SK-N-SH treated with all-trans-retinoic acid at 6 μM for 48 hours (cell line): ENCODE data around the gene UBE4B.
"Not testable (repeated sequence)": the region's sequence is repeated elsewhere in the genome, so short reads cannot be mapped to it uniquely, and the experiment has no call there.

Experiments used
- ISL1 ChIP-seq: fragments of 250-450 bp; sonication (Bioruptor Pico); IDR thresholded peaks from 2 replicates; pipeline ENCODE4 v2.1.2; 2022; ENCODE audit warnings: mild to moderate bottlenecking, moderate library complexity
- TCF4 ChIP-seq: fragments of 250-450 bp; sonication (Bioruptor Pico); IDR thresholded peaks from 2 replicates; pipeline ENCODE4 v1.8.0; 2021; ENCODE audit warnings: mild to moderate bottlenecking, moderate library complexity, borderline replicate concordance
- ZFP30 ChIP-seq: fragments of 450-650 bp; formaldehyde crosslinking; IDR thresholded peaks from 2 replicates; pipeline ENCODE4 v1.5.0; 2022; ENCODE audit warnings: mild to moderate bottlenecking, moderate library complexity
- TF ChIP-seq, protein P1 (sequence below): fragments of 250-450 bp; sonication (Bioruptor Pico); IDR thresholded peaks from 2 replicates; pipeline ENCODE4 v1.5.1; 2020; ENCODE audit warnings: low read depth, mild to moderate bottlenecking, moderate library complexity
- TF ChIP-seq, protein P2 (sequence below): fragments of 250-450 bp; sonication (Bioruptor Pico); IDR thresholded peaks from 2 replicates; pipeline ENCODE4 v1.8.0; 2020; ENCODE audit warnings: mild to moderate bottlenecking, moderate library complexity, borderline replicate concordance

DNA sequence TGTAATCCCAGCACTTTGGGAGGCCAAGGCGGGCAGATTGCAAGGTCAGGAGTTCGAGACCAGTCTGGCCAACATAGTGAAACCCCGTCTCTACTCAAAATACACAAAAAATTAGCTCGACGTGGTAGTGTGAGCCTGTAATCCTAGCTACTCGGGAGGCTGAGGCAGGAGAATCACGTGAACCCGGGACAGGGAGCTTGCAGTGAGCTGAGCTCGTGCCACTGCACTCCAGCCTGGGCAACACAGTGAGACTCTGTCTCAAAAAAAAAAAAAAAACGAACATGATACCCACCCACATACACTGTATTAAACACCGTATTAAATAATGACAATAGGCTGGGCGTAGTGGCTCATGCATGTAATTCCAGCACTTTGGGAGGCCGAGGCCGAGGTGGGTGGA, 172.4 kb downstream of the UBE4B start:
- not testable (repeated sequence) for TF ChIP-seq ZFP30, ISL1, TCF4 (CRISPR knock-in tag)
- TF ChIP-seq, protein P1, sequence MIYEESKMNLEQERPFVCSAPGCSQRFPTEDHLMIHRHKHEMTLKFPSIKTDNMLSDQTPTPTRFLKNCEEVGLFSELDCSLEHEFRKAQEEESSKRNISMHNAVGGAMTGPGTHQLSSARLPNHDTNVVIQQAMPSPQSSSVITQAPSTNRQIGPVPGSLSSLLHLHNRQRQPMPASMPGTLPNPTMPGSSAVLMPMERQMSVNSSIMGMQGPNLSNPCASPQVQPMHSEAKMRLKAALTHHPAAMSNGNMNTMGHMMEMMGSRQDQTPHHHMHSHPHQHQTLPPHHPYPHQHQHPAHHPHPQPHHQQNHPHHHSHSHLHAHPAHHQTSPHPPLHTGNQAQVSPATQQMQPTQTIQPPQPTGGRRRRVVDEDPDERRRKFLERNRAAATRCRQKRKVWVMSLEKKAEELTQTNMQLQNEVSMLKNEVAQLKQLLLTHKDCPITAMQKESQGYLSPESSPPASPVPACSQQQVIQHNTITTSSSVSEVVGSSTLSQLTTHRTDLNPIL (CRISPR knock-in tag) = not testable (repeated sequence)
- TF ChIP-seq, protein P2, sequence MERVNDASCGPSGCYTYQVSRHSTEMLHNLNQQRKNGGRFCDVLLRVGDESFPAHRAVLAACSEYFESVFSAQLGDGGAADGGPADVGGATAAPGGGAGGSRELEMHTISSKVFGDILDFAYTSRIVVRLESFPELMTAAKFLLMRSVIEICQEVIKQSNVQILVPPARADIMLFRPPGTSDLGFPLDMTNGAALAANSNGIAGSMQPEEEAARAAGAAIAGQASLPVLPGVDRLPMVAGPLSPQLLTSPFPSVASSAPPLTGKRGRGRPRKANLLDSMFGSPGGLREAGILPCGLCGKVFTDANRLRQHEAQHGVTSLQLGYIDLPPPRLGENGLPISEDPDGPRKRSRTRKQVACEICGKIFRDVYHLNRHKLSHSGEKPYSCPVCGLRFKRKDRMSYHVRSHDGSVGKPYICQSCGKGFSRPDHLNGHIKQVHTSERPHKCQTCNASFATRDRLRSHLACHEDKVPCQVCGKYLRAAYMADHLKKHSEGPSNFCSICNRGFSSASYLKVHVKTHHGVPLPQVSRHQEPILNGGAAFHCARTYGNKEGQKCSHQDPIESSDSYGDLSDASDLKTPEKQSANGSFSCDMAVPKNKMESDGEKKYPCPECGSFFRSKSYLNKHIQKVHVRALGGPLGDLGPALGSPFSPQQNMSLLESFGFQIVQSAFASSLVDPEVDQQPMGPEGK (CRISPR knock-in tag) = not testable (repeated sequence)
